SK-N-MC (cell line): ENCODE results near the gene ARHGEF7.

ENCODE experiments used
- EZH2 ChIP-seq: fragments of 200-600 bp; sonication (generic); IDR thresholded peaks from one replicate; pipeline ENCODE4 v1.6.1; 2017; ENCODE audit warnings: antibody characterized with exemption
- FOXP2 ChIP-seq: optimal IDR thresholded peaks from 2 replicates; pipeline ENCODE3; 2011; ENCODE audit warnings: mild to moderate bottlenecking, moderate library complexity; ENCODE audit not compliant: insufficient read depth; ENCODE audit errors: extremely low read length, control extremely low read depth
- POLR2AphosphoS5 ChIP-seq: IDR thresholded peaks from 2 replicates; pipeline ENCODE4 v1.6.1; 2012; ENCODE audit warnings: mild to moderate bottlenecking, low read depth, low read length, borderline replicate concordance

- TF ChIP-seq EZH2 (no peak), POLR2AphosphoS5 (no peak), FOXP2 (no peak)
Observed at GRCh38 chr13:111120422-111120821, 5.3 kb downstream of the ARHGEF7 start.
